HG03064 (cell line): ENCODE data around the gene CYP4F12.

ENCODE experiments used
- ATAC-seq: cut with Tn5 transposase; IDR thresholded peaks from one replicate; pipeline ENCODE4 v1.9.1; 2021; ENCODE audit warnings: low read depth; ENCODE audit not compliant: unreplicated experiment

Gene CYP4F12

GRCh38 chr19:15672580-15673175 lies at the start of gene CYP4F12:
Gene CYP4F12 (plus strand): TSS chr19:15673087. CDS start chr19:15673530, 443 bp downstream.
- no peak for ATAC-seq

GRCh38 chr19:15623711-15624318 lies 49.1 kb upstream of the CYP4F12 start:
- no peak for ATAC-seq

- ATAC-seq = no peak
Observed at GRCh38 chr19:15628236-15629002, 44.5 kb upstream of the CYP4F12 start.

- no peak for ATAC-seq
Observed at GRCh38 chr19:15629003-15629880, 43.6 kb upstream of the CYP4F12 start.

- no peak for ATAC-seq
Observed at GRCh38 chr19:15631817-15632216, 41.1 kb upstream of the CYP4F12 start.

GRCh38 chr19:15633082-15633835 lies 39.6 kb upstream of the CYP4F12 start:
- no peak for ATAC-seq

- ATAC-seq = no peak
Observed at GRCh38 chr19:15634105-15634504, 38.8 kb upstream of the CYP4F12 start.

GRCh38 chr19:15635016-15635805 lies 37.7 kb upstream of the CYP4F12 start:
- ATAC-seq = no peak

- ATAC-seq = no peak
Observed at GRCh38 chr19:15636026-15636425, 36.9 kb upstream of the CYP4F12 start.

GRCh38 chr19:15639596-15639995 lies 33.3 kb upstream of the CYP4F12 start:
- ATAC-seq = no peak

GRCh38 chr19:15640294-15640903 lies 32.5 kb upstream of the CYP4F12 start, which contains the start of gene CYP4F3:
Gene CYP4F3 (plus strand): TSS chr19:15640897. CDS start chr19:15641416, 519 bp downstream.
- ATAC-seq = no peak

GRCh38 chr19:15640904-15641597 lies 31.8 kb upstream of the CYP4F12 start:
- ATAC-seq = no peak

GRCh38 chr19:15641901-15642491 lies 30.9 kb upstream of the CYP4F12 start:
- ATAC-seq = no peak

- no peak for ATAC-seq
Observed at GRCh38 chr19:15642807-15643206, 30.1 kb upstream of the CYP4F12 start.

- ATAC-seq = no peak
Observed at GRCh38 chr19:15643387-15643786, 29.5 kb upstream of the CYP4F12 start.

GRCh38 chr19:15644066-15644741 lies 28.7 kb upstream of the CYP4F12 start:
- ATAC-seq = no peak

- ATAC-seq = no peak
Observed at GRCh38 chr19:15644816-15645215, 28.1 kb upstream of the CYP4F12 start.
